Stimulated activated naive CD4-positive, alpha-beta T cell (primary cell): ENCODE measurements around the gene FBXO22.
"Not testable (repeated sequence)": the region's sequence is repeated elsewhere in the genome, so short reads cannot be mapped to it uniquely, and the experiment has no call there.

Experiments used
- DNase-seq, 6 experiments: peaks; one replicate each; lab custom pipeline; 2025; lab: John Stamatoyannopoulos, UW

FBXO22 gene

DNA sequence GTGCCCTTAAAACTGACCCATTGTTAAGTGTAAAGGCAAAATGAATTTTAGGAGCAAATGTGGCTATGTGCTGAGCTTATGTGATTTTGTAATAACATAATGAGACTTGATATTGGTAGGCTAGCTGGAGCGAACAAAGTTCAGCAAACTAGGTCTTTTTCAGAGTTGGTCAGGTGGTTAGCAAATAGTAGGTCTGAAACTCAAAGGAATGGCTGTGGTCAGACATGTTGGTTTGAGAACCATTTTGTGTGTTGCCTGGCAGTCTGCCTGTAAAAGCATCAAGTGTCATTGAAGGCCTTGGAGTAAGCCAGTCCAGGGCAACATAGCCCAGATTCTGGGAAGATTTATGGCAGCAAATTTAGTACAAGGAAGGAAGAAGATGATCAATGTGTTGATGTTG is 16.4 kb downstream of the FBXO22 start:
- no peak for DNase-seq

DNA sequence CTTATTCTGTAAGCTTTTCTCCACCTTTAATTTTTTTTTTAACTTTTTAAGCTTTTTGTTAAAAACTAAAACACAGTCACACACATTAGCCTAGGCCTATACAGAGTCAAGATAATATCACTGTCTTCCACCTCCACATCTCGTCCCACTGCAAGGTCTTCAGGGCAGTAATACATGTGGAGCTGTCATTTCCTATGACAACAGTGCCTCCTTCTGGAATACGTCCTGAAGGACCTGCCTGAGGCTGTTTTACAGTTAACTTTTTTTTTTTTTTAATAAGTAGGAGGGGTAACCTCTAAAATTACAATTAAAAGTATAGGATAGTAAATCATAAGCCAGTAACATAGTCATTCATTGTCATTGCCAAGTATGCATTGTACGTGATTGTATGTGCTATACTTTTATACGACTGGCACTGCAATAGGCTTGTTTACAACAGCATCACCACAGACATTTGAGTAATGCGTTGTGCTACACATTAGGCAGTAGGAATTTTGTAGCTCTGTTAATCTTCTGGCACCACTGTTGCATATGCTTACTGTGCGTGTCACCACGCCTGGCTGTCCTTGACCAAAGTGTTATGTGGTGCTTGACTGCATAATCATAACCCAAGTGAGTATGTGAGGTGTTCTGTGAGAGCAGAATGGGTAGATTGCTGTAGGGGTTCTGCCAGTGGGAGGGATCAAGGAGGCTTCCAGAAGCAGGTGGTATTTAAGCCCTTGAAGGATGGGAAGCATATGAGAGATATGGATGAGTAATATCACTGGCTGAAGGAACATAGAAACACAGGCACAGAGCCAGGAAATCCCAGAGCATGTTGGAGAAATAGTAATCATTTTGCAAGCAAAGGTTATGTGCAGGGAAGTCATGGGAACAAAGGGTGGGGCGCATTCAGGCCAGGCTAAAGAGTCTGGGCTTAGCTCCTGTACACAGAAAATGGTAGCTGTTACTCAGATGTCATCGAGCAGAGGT is 18.3 kb downstream of the FBXO22 start:
- DNase-seq = peak in 2 of 6 experiments; percentile 16 to 27

DNA sequence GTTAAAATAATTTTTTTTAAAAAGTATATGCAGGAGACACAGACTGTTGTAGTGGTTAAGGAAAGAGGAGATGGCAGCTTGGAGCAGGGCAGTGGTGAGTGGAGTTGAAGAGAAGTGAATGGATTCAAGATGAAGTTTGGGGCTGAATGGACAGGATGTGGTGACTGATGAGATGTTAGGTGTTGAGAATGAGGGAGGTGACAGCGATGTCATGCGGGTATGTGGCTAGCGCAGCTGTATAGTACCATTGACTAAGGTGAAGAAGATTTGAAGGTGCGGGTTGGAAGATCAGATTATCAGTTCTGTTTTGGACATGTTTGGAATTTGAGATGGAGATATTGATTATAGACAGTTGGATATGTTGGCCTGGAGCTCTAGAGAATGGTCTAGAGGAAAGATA is 20.1 kb downstream of the FBXO22 start:
- no peak for DNase-seq

DNA sequence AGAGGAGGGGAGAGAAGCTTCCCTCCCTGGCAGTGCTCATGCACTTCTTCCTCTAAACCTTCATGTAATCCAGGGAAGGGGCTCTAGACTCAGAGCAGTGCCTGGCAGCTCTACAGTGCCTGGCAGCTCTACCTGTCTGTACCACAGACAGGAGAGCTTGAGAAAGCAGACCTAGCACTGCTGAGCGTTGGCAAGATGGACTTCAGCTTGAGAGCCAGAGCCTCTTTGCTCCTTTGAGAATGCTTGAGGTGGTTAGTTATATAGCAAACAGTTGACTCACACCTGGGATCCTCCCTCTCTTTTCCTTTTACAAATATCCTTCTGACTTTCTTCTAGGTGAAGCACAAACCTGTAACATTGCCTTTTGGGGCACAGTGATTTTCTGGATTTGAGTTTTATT is 20.9 kb downstream of the FBXO22 start:
- no peak for DNase-seq

DNA sequence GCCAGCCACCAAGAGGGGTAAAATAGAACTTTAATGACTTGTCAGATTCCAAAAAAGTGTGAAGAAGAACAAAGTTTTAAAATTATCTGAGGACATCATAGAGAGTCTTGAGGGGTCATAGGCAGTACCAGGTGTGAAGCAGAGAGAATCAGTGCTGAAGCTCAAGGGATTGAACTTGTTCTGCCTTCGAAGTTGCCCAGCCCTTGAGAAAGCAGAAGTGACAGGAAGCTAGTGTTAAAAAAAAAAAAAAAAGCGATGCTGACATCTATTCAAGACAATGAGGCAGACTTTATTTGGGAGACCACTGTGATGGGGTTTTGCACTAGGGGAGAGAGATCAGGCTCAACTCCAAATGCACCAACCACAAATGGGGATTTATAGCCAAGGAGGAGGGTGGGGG is 21.8 kb downstream of the FBXO22 start:
- DNase-seq = no peak

DNA sequence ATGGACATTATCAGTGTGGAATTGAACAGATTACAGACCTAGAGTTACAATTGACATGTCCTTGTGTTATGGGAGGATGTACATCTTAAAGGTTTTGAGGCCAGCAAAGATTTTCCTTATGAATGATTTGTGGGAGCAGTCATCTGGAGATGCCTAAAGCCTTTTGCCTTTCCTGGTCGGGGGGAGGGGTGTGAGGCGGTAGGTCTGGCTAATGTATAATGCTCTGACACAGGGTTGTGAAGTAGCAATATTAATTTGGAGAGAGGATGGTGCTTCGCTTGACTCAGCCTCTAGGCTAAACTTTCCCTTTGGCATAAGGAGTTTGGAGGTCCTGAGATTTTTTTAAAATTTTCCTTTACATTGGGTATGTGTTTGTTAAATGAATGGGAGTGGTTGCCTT is 23.3 kb downstream of the FBXO22 start:
- DNase-seq = no peak

DNA sequence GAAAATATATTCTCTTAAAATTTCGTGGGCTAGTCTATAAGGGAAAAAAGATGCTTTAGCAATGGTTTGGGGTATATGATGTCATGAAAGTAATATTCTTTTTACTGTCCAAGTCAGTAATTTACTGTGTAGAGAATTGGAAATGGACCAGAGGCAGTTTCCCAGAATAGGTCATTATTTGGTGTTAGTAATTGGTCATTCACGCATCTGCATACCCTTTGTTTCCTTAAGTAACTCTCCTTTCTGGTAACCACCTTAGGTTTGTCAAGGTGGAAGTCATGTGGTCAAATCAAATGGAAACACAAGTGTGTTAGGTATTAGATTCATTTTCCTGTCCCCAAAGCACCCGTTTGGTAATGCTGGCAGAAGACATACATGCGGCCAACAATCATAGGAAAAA is 23.9 kb downstream of the FBXO22 start:
- no peak for DNase-seq

DNA sequence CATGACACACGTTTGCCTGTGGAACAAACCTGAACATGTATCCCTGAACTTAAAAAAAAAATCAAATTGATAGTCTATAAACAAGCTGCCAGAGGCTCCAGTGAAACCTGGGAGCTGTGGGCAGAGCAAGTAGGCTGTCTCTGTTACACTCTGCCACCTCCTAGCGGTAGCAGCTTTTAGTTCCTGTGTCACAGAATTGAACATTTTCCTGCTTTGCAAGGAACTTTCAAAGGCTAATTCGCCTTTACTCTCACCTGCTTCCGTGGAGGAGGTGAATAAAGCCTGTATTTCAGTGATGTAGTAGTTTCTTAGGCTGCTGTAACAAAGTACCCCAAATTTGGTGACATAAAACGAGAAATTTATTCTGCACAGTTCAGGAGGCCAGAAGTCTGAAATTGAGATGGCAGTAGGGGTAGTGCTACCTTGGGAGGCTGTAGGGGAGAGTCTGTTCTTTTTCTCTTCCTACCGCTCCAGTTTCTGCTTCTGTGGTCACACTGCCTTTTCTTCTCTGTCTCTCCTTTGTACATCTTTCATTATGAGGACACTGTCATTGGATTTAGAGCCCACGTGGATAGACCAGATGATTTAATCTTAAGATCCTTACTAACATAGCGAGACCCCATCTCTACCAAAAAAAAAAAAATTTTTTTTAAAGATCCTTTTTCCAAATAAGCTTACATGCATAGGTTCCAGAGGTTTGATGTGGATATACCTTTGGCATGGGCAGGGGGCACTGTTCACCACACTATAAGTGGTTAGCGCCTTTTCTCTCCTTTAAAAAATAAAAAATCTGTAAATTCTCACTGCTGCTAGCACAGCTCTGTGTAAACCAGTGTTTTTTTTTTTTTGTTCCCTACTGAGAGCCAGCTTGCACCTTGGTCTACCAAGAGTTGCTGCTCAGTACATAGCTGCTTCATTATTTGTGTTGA is 25.3 kb downstream of the FBXO22 start:
- no peak for DNase-seq

DNA sequence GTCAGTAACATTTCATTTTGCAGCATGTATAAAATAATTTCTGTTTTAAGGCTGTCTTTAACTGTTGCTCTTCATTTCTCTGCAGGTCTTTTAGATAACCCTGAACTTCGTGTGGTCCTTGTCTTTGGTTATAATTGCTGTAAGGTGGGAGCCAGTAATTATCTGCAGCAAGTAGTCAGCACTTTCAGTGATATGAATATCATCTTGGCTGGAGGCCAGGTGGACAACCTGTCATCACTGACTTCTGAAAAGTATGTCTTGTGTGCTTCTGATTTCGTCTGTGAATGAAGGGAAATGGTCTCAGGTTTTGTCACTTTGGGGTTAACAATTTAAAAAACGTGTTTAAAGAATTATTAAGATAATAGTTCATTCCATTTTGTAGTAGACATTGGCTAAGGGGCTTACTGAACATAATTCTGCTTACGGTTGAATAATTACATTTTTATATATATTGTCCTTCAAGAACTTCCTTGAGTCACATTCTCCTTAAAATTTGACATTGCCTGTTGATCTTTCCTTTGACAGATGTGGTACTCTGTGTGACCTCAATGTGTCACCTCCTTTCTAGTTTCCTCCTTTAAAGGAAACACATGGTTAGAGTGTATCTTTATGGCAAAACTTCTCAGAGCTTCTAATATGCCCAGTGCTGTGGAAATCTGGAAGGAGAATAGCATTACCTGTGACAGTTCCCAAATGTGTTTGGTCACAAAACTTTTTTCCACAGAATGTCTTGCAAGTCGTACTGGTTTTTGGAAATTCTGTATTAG is 26.3 kb downstream of the FBXO22 start:
- no peak for DNase-seq

DNA sequence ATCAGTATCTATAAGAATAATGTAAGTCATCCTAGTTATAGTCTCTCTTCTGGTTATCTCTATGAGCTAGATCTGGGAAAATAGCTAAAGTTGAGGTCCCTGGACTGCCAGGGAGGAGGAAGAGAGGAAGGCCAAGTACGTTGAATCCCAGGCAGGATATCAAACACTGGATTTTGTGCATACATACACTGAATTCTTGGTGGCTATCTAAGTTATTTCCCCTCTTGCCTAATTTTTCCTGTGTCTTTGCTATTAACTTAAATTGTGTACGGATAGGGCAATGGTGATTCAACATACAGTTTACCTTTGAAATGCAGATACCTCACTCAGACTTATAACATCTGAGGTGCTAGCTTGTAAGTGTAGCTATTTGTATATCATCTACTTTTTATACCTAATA is 27.2 kb downstream of the FBXO22 start:
- DNase-seq = no peak

DNA sequence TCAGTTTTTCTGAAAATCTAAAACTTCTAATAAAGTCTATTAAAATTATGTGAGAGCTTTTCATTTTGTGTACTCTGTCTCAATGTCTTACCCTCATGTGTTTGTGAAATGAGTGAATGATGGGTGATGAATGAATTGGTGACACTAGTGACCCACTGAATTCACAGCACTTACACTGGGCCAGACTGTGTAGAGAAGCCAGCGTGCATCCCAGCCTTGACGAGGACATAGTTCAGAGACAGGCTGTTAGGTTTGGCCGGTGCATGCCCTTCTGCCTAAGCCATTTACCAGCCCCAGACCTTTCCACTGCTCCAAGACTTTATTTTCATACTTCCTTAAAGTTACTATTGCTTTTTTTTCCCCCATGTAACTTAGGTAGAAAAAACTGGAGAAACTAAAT is 38.8 kb downstream of the FBXO22 start:
- DNase-seq = no peak

DNA sequence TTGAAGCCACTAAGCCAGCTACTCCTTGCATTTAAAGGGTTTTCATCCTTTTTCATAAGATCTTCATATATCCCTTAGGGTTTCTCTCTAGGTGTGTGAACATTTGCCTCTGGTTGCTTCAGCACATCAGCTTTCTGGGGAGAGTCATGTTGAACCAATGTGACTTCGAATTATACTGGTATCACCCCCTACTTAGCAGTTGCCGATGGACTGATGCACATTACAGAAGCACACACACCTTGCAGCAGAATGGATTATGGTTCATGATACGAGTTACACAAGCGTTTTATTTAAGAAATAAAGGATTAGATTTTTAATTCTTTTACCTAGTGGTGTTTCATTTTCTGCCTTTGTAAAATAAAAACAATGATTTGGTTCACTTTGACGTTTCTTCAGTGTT is 39.6 kb downstream of the FBXO22 start:
- DNase-seq = no peak

DNA sequence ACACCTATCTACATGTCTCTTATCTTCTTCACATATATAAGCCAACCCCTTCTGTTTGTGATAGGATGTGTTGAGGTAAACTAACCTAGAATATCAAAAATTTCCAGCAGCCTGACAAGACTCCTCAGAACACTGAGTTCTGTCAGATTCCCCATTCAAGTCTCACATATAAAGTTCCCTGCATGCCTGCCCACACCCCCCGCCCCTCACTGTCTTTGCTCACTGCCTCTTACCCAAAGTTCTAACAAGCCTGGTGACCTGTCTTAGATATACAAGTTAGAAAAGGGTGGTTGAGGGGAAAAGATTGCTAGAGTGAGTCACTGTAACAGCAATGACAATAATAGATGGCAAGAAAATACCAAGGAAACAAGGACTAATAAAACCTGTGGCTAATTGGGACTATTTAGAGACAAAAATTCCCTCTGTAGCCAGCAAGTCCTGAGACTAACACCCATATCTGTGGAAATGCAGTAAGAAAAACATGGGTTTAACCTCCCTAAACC is 40.1 kb downstream of the FBXO22 start:
- no peak for DNase-seq

DNA sequence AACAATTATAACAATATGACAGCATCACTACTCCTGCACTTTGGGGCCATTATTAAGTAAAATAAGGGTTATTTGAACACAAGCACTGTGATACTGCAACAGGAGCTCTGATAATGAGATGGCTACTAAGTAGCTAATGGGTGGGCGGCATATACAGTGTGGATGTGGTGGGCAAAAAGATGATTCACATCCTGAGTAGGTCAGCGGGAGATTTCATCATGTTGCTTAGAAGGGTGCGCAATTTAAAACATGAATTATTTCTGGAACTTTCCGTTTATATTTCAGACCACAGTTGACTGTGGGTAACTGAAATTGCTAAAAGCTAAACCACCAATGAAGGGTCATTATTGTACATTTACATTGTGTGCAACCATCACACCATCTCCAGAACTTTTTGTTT is 42.3 kb downstream of the FBXO22 start:
- DNase-seq = no peak

DNA sequence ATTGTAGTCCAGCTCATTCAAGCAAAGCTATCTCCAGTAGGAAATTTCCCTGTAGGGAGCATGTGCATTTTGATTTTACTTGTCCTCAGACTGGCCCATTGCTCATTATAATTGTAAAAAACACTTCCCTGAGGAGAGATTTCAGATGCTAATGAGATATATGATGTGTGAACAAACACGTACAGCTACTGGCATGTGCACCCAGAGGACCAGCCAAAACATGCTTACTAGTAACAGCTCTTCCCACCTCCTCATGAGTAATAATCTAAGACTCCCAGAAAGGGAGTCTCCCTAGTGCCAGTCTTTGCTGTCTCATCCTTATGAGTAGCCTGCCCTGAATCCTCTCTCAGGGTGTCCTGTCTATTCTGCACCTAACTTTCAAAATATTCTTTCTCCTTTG is 43.4 kb downstream of the FBXO22 start:
- no peak for DNase-seq

DNA sequence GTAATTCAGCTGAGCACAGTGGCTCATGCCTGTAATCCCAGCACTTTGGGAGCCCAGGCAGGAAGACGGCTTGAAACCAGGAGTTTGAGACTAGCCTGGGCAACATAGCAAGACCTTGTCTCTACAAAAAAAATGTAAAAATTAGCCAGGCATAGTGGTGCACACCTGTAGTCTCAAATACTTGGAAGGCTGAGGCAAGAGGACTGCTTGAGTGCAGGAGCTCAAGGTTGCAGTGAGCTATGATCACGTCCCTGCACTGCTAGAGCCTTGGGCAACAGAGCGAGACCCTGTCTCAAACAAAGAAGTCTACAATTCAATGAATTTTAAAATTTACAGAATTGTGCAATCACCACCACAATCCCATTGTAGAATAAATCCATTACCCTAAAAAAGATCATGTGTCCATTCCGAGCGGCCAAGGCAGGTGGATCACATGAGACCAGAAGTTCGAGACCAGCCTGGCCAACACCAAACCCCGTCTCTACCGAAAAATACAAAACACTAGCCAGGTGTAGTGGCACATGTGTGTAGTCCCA is 45.2 kb downstream of the FBXO22 start:
- no peak for DNase-seq

DNA sequence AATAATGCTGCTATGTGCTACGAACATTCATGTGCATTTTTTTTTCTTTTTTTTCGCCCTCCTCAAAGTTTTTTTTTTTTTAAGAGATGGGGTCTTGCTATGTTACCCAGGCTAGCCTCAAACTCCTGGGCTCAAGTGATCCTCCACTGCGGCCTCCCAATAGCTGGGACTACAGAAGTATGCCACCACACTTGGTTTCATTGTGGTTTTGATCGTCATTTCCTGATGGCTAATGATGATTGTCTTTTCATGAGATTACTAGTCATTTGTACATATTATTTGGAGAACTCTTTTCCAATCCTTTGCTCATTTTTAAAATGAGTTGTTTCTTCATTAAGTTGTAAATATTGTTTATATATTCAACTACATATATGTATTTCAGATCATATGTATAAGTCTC is 48.8 kb downstream of the FBXO22 start:
- DNase-seq = no peak

DNA sequence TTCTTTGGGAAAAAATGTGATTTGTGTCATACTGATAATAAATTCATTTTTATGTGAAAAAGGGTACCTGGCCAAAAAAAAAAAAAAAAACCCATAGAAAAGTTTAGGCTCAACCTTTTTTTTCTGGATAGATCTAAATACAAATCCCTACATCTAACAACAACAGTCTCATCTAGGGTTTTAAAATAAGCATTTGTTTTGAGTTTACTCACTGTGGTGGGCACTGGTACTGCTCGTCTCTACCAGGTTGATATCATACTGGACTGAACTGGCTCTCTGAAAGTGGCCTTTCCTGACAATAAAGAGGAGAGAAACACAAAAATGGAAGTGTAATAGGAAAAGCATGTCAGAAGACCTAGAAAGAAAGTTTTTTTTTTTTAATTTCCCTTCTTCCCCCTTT is 52.0 kb downstream of the FBXO22 start:
- DNase-seq = no peak

DNA sequence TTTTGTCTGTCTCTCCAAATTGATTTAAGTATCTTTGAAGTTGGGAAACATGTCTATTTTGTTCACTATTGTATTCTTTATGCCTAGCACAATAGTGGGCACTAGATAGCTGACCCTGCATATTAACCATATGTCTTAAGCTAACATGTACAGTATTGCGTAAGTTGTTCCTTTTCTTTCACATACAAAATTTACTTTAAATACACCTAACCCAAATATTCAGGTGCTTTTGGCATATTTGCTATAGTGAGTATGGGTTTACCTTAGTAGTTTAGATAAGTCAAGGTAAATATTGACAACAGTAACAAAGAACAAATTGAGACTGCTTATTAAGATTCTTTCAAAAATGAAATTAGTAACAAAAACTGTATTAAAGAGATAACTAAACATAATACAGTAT is 57.7 kb downstream of the FBXO22 start:
- no peak for DNase-seq

DNA sequence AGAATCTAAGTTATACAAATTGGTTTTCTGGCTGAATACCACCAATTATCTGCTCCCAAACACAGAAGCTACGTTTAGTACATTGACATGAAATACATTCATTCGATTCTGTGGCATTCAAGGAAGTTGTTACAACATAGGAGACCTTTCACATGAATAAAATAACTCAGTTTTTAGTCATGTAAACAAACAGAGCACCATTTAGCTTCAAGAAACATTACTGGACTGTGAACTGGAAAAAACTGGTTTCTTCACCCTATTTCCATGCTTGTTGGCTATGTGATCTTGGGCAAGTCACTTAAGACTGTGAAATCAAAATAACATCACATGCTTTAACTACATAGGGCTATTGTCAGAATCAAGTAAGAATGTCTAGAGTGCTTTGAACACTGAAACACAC is 62.4 kb downstream of the FBXO22 start:
- no peak for DNase-seq

DNA sequence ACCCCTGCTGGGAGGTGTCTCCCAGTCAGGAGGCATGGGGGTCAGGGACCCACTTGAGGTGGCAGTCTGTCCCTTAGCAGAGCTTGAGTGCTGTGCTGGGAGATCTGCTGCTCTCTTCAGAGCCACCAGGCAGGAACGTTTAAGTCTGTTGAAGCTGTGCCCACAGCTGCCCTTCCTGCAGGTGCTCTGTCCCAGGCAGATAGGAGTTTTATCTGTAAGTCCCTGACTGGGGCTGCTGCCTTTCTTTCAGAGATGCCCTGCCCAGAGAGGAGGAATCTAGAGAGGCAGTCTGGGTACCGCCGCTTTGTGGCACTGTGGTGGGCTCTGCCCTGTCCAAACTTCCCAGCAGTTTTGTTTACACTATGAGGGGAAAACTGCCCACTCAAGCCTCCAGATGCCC is 73.1 kb downstream of the FBXO22 start:
- not testable (repeated sequence) for DNase-seq
